ENCODE data around the gene ACTN4. TPM values are rescaled to one million over a fixed set of nuclear protein-coding genes. Genes with fewer than 3 reads are reported as not detected.

ACTN4 gene
- total RNA-seq, 1 experiment from 2014 or later: 1,083 TPM

GRCh38 chr19:38635483-38636399 is 11.7 kb upstream of the ACTN4 start:
- peak; percentile 65 for DNase-seq (ENCODE audit: low spot score)

GRCh38 chr19:38638461-38638860 is 9.0 kb upstream of the ACTN4 start:
- DNase-seq (ENCODE audit: low spot score): no peak

- no peak for DNase-seq (ENCODE audit: low spot score)
Measured at GRCh38 chr19:38639679-38640078, 7.8 kb upstream of the ACTN4 start.

- DNase-seq (ENCODE audit: low spot score): no peak
Measured at GRCh38 chr19:38640368-38640767, 7.1 kb upstream of the ACTN4 start.

GRCh38 chr19:38642176-38642575 is 5.3 kb upstream of the ACTN4 start:
- DNase-seq (ENCODE audit: low spot score): no peak

GRCh38 chr19:38644719-38645118 is 2.7 kb upstream of the ACTN4 start:
- peak; percentile 78 for DNase-seq (ENCODE audit: low spot score)

GRCh38 chr19:38647966-38648768 is 718 bp downstream of the ACTN4 start:
- DNase-seq (ENCODE audit: low spot score): peak; percentile 60

- peak; percentile 68 for DNase-seq (ENCODE audit: low spot score)
Measured at GRCh38 chr19:38648769-38649304, 1.4 kb downstream of the ACTN4 start.

GRCh38 chr19:38649305-38650171 is 2.1 kb downstream of the ACTN4 start:
- DNase-seq (ENCODE audit: low spot score): peak; percentile 88

GRCh38 chr19:38650172-38650775 is 2.8 kb downstream of the ACTN4 start:
- DNase-seq (ENCODE audit: low spot score): peak; percentile 82

GRCh38 chr19:38650911-38651584 is 3.6 kb downstream of the ACTN4 start:
- peak; percentile 55 for DNase-seq (ENCODE audit: low spot score)

- peak; percentile 79 for DNase-seq (ENCODE audit: low spot score)
Measured at GRCh38 chr19:38653028-38653571, 5.7 kb downstream of the ACTN4 start.

- DNase-seq (ENCODE audit: low spot score): peak; percentile 40
Measured at GRCh38 chr19:38654628-38655055, 7.2 kb downstream of the ACTN4 start.

- no peak for DNase-seq (ENCODE audit: low spot score)
Measured at GRCh38 chr19:38655148-38655824, 7.8 kb downstream of the ACTN4 start.

GRCh38 chr19:38656171-38656981 is 8.9 kb downstream of the ACTN4 start:
- DNase-seq (ENCODE audit: low spot score): peak; percentile 57

- peak; percentile 82 for DNase-seq (ENCODE audit: low spot score)
Measured at GRCh38 chr19:38657633-38658222, 10.3 kb downstream of the ACTN4 start.

GRCh38 chr19:38658462-38659306 is 11.2 kb downstream of the ACTN4 start:
- DNase-seq (ENCODE audit: low spot score): peak; percentile 99

All from HT-29 (cell line).